Stimulated activated CD8-positive, alpha-beta memory T cell treated with anti-CD3 and anti-CD28 coated beads, Interleukin-4, amount 100 ng/mL, for 48 hours (primary cell): Measurements from ENCODE around the gene ADGRG4.
"Not testable (repeated sequence)": the region's sequence is repeated elsewhere in the genome, so short reads cannot be mapped to it uniquely, and the experiment has no call there.

ENCODE experiments used
- DNase-seq: peaks from one replicate; pipeline ENCODE4 v3.0.0-alpha.2; 2020

The ADGRG4 gene

GRCh38 chrX:136395271-136395670, 94.5 kb downstream of the ADGRG4 start:
- no peak for DNase-seq

- DNase-seq, result no peak
Observed at GRCh38 chrX:136397001-136397400, 96.2 kb downstream of the ADGRG4 start.

GRCh38 chrX:136405126-136405525, 104.4 kb downstream of the ADGRG4 start:
- DNase-seq, result no peak

GRCh38 chrX:136417806-136418205, 117.0 kb downstream of the ADGRG4 start:
- DNase-seq, result no peak

DNA sequence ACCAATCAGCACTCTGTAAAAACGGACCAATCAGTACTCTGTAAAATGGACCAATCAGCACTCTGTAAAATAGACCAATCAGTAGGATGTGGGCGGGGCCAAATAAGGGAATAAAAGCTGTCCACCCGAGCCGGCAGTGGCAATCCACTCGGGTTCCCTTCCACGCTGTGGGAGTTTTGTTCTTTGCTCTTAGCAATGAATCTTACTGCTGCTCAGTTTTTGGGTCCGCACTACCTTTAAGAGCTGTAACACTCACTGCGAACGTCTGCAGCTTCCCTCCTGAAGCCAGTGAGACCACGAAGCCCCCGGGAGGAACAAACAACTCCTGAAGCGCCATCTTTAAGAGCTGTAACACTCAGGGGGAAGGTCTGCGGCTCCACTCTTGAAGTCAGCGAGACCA, 120.6 kb downstream of the ADGRG4 start:
- no peak for DNase-seq

- DNase-seq, result no peak
Observed at GRCh38 chrX:136423724-136424123, 123.0 kb downstream of the ADGRG4 start.

- DNase-seq, result no peak
Observed at GRCh38 chrX:136425996-136426395, 125.2 kb downstream of the ADGRG4 start.

DNA sequence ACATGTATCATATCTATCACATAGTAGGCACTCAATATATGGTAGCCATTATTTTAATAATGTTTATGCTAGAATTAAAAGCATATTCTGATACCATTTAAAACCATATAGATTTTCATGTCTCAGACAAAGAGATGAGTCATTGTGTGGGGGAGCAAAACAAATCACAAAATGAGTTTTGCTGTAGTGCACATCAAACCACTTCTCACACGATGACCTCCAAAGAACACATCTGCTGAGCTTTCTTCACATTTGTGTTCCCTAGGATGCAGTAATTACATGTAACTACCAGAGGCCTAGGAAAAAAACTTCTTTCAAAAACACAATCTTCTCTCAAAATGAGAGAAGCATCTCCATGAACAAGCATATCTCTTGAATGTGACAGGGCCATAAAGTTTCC, 130.9 kb downstream of the ADGRG4 start:
- no peak for DNase-seq

DNA sequence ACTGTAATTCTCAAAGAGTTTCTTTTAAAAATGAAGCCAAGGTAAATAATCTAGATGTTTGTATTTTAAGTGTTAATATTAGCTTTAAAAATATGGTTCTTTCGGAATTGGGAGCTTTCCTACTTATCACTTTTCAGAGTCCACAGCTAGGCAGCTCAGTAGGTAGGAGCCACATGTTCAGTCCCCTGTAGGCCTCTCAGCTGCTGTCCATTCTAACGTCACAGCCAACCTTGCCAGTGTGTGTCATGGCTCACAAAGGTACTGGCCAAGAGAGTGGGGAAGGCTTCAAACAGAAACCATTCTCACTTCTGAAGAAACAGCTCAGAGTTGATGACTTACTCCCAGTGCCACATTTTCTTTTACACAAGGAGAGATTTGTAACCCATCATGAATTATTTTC, 137.0 kb downstream of the ADGRG4 start:
- no peak for DNase-seq

GRCh38 chrX:136438192-136438591, 137.4 kb downstream of the ADGRG4 start:
- no peak for DNase-seq

GRCh38 chrX:136445674-136446073, 144.9 kb downstream of the ADGRG4 start:
- not testable (repeated sequence) for DNase-seq

DNA sequence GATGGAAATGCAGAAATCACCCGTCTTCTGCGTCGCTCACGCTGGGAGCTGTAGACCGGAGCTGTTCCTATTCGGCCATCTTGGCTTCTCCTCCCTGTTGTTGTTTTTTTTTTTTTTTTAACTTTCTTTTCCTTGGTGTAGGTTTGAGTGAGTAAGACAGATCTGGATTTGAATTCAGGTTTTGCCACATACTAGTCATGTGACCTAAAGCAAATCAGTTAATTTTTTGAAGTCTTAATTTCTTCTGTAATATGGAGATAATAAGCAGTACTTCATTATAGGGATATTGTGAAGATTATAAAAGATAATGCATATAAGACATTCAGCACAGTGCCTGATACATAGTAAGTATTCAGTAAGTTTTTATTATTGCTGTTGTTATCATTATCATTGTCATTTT, 145.4 kb downstream of the ADGRG4 start:
- DNase-seq, result no peak

DNA sequence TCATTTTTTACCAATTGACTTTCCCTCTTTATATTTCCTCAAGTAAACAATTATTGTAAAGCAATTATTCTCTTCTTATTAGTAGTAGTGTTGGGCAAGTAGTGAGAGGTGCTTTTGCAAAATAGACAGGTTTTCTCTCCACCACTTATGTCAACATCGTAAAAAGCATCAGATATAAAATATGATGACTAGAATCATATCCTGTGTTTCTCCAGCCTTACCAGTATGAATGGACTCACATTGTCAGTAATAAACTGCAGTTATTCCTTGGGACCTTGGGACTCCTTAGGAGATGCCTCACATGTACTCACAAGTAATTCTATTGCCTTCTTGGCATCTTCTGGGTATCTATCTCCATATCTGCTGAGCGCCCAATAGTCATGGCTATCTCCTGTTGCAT, 146.5 kb downstream of the ADGRG4 start:
- DNase-seq, result no peak

DNA sequence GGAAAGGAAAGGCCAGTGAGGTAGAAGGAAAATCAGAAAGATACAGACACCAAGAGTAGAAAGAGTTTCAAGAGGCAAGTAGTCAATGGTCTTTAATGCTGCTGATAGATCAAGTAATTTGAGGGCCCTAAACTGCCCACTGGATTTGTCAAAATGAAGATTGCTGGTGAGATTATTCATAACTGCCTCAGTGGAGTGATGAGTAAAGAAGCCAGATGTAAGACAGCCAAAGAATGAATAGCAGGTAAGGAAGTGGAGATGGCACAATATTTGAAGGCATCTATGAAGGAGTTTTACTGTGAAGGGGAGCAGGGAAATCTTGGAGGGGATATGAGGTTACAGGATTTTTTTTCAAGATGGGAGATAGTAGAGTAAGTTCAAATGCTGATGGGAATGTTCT, 147.2 kb downstream of the ADGRG4 start:
- no peak for DNase-seq

- DNase-seq, result no peak
Observed at GRCh38 chrX:136450050-136450830, 149.5 kb downstream of the ADGRG4 start.

DNA sequence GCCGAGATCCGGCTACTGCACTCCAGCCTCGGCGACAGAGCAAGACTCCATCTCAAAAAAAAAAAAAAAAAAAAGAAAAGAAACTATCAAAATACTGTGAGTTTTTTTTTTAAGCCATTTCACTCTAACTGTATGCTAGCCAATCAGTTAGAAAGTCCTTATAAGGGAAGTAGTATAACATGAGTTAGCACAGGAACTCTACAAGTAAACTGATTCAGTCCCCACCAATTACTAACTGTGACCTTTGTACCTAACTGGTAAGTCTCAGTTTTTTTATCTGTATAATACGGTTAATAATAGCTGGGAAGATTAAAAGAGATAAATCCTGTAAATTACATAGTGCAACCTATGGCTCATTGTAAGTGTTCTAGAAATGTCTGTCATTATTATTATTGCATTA, 151.9 kb downstream of the ADGRG4 start:
- DNase-seq, result no peak

DNA sequence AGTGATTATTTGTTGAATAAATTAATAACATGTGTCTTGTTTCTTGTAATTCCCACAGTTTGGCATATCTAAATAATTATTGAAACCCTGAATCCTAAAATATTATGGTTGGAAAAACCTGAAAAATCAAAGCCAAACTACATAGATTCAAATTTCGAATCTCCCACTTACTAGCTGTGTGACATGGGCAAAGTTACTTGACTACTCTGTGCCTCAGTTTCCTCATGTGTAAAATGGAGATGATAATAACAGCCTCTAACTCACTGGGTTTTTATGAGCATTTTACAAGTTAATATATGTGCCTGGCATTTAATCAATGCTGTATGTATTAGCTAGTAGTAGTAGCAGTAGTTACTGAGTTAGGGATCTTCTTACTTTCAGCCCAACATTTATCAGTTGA, 152.4 kb downstream of the ADGRG4 start:
- no peak for DNase-seq

GRCh38 chrX:136453771-136454170, 153.0 kb downstream of the ADGRG4 start:
- DNase-seq, result no peak

DNA sequence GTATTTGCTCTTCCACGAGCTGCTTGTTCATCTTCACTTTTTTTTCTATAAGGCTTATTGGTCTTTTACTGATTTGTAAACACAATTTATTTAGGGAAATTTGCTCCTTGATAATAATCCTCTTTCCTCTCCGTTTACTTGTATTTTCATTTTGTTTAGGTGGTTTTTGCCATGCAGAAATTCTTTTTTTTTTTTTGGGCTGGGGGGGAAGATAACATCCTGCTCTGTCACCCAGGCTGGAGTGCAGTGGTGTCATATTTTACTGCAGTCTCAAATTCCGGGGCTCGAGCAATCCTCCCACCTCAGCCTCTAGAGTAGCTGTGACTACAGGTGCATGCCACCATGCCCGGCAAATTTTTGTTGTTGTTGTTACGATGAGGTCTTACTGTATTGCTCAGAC, 155.4 kb downstream of the ADGRG4 start:
- no peak for DNase-seq

DNA sequence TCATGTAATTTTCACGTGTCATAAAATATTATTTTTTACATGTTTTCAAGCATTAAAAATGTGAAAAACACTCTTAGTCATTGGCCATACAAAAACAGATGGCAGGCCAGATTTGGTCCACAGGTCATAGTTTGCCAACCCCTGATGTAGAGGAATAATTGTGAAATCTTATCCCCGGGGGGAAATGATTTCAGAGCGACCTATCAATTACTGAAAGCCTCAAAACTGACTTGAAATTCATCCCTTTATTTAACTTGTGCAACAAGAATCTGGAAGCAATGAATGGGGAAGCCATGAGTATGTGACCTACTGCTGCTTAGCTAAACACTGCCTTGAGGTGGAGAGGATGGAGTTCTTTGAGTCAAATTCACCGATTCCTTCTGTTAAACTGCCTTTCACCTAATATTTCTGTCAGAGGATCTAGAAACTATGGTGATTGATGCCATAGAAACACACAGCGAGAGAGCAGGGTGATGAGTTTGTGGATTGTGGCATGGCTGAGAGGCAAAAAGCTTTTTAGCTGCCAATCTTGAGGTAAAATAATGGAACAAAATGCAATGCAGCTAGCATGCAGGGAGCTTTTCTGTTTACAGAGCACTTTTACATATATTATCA, 156.6 kb downstream of the ADGRG4 start:
- DNase-seq, result no peak

- no peak for DNase-seq
Observed at GRCh38 chrX:136464589-136464988, 163.8 kb downstream of the ADGRG4 start.
